ENCODE results near the gene SMTN.

The SMTN gene

GRCh38 chr22:31120642-31121041 is 39.5 kb downstream of the SMTN start:
- Histone ChIP-seq H3K27ac (ENCODE audit: insufficient read depth, low read length, poor library complexity, severe bottlenecking) (no peak overlapping the region), H3K36me3 (ENCODE audit: control insufficient read depth, insufficient read depth, low read length) (no peaks in the 10 kb centered on the region), H3K9me3 (ENCODE audit: control insufficient read depth, low read length) (no peaks in the 10 kb centered on the region), H3K4me1 (ENCODE audit: control insufficient read depth, insufficient read depth, low read length, poor library complexity, severe bottlenecking) (no peaks in the 10 kb centered on the region), H3K27me3 (replicated peaks; ENCODE audit: control insufficient read depth, insufficient read depth, low read length, poor library complexity, severe bottlenecking) (no peaks in the 10 kb centered on the region), H3K4me3 (ENCODE audit: insufficient read depth, low read depth, low read length, poor library complexity, severe bottlenecking) (no peak overlapping the region)
- no peak for DNase-seq

DNA sequence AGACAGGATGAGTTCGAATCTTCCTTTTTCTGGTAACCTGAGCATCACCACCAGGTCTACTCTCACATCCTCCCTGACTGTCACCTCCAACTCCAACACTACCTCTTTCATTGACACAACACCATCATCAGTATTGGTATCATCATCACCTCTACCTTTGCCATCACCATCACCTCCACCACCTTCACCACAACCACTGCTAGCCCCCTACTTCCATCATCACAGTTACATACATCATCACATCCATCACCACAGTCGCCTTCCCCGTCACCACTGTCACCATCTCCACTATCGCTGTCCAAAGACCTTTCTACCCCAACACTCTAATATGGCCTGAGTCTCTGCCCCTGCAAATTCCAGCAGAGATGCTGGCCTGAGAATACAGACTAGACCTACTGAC is 40.3 kb downstream of the SMTN start:
- no peaks in the 10 kb centered on the region for H3K27me3 ChIP-seq (replicated peaks; ENCODE audit: control insufficient read depth, insufficient read depth, low read length, poor library complexity, severe bottlenecking)
- H3K4me1 ChIP-seq (ENCODE audit: control insufficient read depth, insufficient read depth, low read length, poor library complexity, severe bottlenecking), result no peaks in the 10 kb centered on the region
- no peaks in the 10 kb centered on the region for H3K9me3 ChIP-seq (ENCODE audit: control insufficient read depth, low read length)
- no peak for DNase-seq
- no peak overlapping the region for H3K27ac ChIP-seq (ENCODE audit: insufficient read depth, low read length, poor library complexity, severe bottlenecking)
- H3K4me3 ChIP-seq (ENCODE audit: insufficient read depth, low read depth, low read length, poor library complexity, severe bottlenecking), result no peak overlapping the region
- no peaks in the 10 kb centered on the region for H3K36me3 ChIP-seq (ENCODE audit: control insufficient read depth, insufficient read depth, low read length)

DNA sequence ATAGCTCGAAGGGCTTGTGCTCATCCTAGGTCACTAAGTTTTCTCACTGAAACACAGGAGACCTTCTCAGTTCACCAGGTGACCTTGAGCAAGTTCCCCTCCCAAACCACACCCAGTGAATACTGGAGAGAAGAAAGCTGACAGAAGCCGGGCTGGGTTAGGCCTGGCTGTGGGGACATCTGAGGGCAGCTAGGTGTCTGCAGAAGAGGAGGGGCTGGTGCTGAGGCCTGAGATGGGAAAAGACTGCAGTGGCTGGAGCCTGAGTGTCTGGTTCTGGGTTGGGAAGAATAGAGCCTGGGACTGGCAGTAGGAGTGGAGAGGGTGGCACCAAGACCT is 41.0 kb downstream of the SMTN start:
- Histone ChIP-seq H3K27me3 (replicated peaks; ENCODE audit: control insufficient read depth, insufficient read depth, low read length, poor library complexity, severe bottlenecking) (no peaks in the 10 kb centered on the region), H3K4me3 (ENCODE audit: insufficient read depth, low read depth, low read length, poor library complexity, severe bottlenecking) (no peak overlapping the region), H3K9me3 (ENCODE audit: control insufficient read depth, low read length) (no peaks in the 10 kb centered on the region), H3K27ac (ENCODE audit: insufficient read depth, low read length, poor library complexity, severe bottlenecking) (no peak overlapping the region), H3K36me3 (ENCODE audit: control insufficient read depth, insufficient read depth, low read length) (no peaks in the 10 kb centered on the region), H3K4me1 (ENCODE audit: control insufficient read depth, insufficient read depth, low read length, poor library complexity, severe bottlenecking) (no peaks in the 10 kb centered on the region)
- no peak for DNase-seq

DNA sequence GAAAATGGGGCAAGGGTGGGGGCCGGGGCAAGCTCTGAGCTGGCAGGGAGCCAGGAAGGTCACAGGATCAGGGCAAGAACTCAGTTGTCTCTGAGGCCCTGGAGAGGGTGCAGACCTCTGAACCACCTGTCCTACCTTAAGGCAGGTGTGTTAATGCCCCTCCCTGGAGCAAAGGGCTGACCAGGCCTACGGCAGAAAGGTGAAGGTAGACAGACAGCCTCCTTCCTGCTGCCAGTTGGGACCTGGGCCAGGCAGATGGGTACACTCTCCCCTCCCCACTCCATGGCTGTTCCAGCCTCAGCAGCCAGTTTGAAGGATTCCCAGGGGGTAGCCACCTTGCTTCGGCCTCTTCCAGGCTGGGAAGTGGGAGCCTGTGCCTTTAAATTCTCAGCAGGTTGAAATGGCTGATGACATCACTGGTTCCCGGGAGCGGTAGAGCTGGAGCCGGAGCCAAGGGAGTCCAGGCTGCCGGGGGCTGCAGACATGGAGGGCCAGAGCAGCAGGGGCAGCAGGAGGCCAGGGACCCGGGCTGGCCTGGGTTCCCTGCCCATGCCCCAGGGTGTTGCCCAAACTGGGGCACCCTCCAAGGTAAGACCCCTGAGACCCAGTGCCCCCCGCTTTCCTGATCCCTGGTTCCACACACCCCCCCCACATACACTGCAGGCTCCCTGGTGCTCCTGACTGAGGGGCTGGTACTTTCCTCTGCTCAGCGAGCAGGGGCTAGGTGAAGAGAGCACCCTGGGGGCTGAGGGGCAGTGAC is 41.6 kb downstream of the SMTN start, which contains the start of gene INPP5J:
Gene INPP5J, plus strand, starts transcription at position 435 of the 760 bp plus-strand sequence. Its CDS starts 49 bp downstream, at position 484.
- Histone ChIP-seq H3K36me3 (ENCODE audit: control insufficient read depth, insufficient read depth, low read length) (no peaks in the 10 kb centered on the region), H3K27me3 (replicated peaks; ENCODE audit: control insufficient read depth, insufficient read depth, low read length, poor library complexity, severe bottlenecking) (no peaks in the 10 kb centered on the region), H3K4me3 (ENCODE audit: insufficient read depth, low read depth, low read length, poor library complexity, severe bottlenecking) (no peak within 1 kb of the TSS), H3K9me3 (ENCODE audit: control insufficient read depth, low read length) (no peaks in the 10 kb centered on the region), H3K4me1 (ENCODE audit: control insufficient read depth, insufficient read depth, low read length, poor library complexity, severe bottlenecking) (no peaks in the 10 kb centered on the region), H3K27ac (ENCODE audit: insufficient read depth, low read length, poor library complexity, severe bottlenecking) (no peak within 1 kb of the TSS)
- no peak for DNase-seq

DNA sequence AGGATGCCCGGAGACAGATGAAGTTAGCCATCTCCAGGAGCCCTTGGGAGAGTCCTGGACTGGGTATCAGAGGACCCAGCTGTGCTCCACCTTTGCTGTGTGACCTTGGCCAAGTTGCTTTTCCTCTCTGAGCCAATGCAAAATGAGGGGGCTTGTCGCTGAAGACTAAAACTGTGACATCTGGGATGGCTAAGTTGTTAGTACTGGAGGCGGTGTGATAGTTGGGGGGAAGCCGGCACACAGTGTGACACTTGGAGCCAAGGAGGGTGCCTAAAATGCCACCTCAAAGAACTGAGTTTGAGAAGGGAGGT is 42.1 kb downstream of the SMTN start:
- no peaks in the 10 kb centered on the region for H3K27me3 ChIP-seq (replicated peaks; ENCODE audit: control insufficient read depth, insufficient read depth, low read length, poor library complexity, severe bottlenecking)
- no peak overlapping the region for H3K4me3 ChIP-seq (ENCODE audit: insufficient read depth, low read depth, low read length, poor library complexity, severe bottlenecking)
- H3K4me1 ChIP-seq (ENCODE audit: control insufficient read depth, insufficient read depth, low read length, poor library complexity, severe bottlenecking), result no peaks in the 10 kb centered on the region
- H3K36me3 ChIP-seq (ENCODE audit: control insufficient read depth, insufficient read depth, low read length), result no peaks in the 10 kb centered on the region
- no peaks in the 10 kb centered on the region for H3K9me3 ChIP-seq (ENCODE audit: control insufficient read depth, low read length)
- DNase-seq, result no peak
- H3K27ac ChIP-seq (ENCODE audit: insufficient read depth, low read length, poor library complexity, severe bottlenecking), result no peak overlapping the region

DNA sequence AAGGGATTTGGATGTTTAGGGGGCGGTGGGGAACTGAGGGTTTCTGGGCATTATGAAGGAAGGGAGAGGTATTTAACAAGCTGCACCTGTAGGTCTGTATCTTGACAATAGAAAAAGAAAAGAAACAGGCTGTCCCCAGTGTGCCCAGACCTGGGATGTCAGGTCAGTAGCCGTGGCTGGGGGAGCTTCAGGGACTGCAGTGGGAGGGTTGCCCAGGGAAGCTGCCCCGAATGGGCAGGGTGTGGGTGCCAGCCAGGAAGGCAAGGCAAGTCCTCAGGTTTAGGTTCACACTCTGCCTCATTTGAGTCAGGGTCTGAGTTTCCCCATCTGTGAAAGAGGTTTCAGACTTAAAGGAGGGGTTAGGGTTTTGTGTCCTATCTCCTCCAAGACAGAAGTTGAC is 43.2 kb downstream of the SMTN start:
- H3K4me3 ChIP-seq (ENCODE audit: insufficient read depth, low read depth, low read length, poor library complexity, severe bottlenecking), result no peak overlapping the region
- no peaks in the 10 kb centered on the region for H3K9me3 ChIP-seq (ENCODE audit: control insufficient read depth, low read length)
- H3K4me1 ChIP-seq (ENCODE audit: control insufficient read depth, insufficient read depth, low read length, poor library complexity, severe bottlenecking), result no peaks in the 10 kb centered on the region
- H3K36me3 ChIP-seq (ENCODE audit: control insufficient read depth, insufficient read depth, low read length), result no peaks in the 10 kb centered on the region
- H3K27ac ChIP-seq (ENCODE audit: insufficient read depth, low read length, poor library complexity, severe bottlenecking), result no peak overlapping the region
- DNase-seq, result no peak
- H3K27me3 ChIP-seq (replicated peaks; ENCODE audit: control insufficient read depth, insufficient read depth, low read length, poor library complexity, severe bottlenecking), result no peaks in the 10 kb centered on the region

DNA sequence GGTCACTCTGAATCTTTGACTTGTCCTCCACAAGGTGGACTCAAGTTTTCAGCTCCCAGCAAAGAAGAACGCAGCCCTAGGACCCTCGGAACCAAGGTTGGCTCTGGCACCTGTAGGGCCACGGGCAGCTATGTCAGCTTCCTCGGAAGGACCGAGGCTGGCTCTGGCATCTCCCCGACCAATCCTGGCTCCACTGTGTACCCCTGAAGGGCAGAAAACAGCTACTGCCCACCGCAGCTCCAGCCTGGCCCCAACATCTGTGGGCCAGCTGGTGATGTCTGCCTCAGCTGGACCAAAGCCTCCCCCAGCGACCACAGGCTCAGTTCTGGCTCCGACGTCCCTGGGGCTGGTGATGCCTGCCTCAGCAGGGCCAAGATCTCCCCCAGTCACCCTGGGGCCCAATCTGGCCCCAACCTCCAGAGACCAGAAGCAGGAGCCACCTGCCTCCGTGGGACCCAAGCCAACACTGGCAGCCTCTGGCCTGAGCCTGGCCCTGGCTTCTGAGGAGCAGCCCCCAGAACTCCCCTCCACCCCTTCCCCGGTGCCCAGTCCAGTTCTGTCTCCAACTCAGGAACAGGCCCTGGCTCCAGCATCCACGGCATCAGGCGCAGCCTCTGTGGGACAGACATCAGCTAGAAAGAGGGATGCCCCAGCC is 43.8 kb downstream of the SMTN start:
- H3K9me3 ChIP-seq (ENCODE audit: control insufficient read depth, low read length), result no peaks in the 10 kb centered on the region
- H3K4me1 ChIP-seq (ENCODE audit: control insufficient read depth, insufficient read depth, low read length, poor library complexity, severe bottlenecking), result no peaks in the 10 kb centered on the region
- no peaks in the 10 kb centered on the region for H3K27me3 ChIP-seq (replicated peaks; ENCODE audit: control insufficient read depth, insufficient read depth, low read length, poor library complexity, severe bottlenecking)
- no peak overlapping the region for H3K4me3 ChIP-seq (ENCODE audit: insufficient read depth, low read depth, low read length, poor library complexity, severe bottlenecking)
- no peak overlapping the region for H3K27ac ChIP-seq (ENCODE audit: insufficient read depth, low read length, poor library complexity, severe bottlenecking)
- no peak for DNase-seq
- H3K36me3 ChIP-seq (ENCODE audit: control insufficient read depth, insufficient read depth, low read length), result no peaks in the 10 kb centered on the region

GRCh38 chr22:31125521-31126117 is 44.5 kb downstream of the SMTN start:
- H3K4me1 ChIP-seq (ENCODE audit: control insufficient read depth, insufficient read depth, low read length, poor library complexity, severe bottlenecking), result no peaks in the 10 kb centered on the region
- no peak for DNase-seq
- H3K9me3 ChIP-seq (ENCODE audit: control insufficient read depth, low read length), result no peaks in the 10 kb centered on the region
- no peak overlapping the region for H3K27ac ChIP-seq (ENCODE audit: insufficient read depth, low read length, poor library complexity, severe bottlenecking)
- no peaks in the 10 kb centered on the region for H3K27me3 ChIP-seq (replicated peaks; ENCODE audit: control insufficient read depth, insufficient read depth, low read length, poor library complexity, severe bottlenecking)
- H3K4me3 ChIP-seq (ENCODE audit: insufficient read depth, low read depth, low read length, poor library complexity, severe bottlenecking), result no peak overlapping the region
- H3K36me3 ChIP-seq (ENCODE audit: control insufficient read depth, insufficient read depth, low read length), result no peaks in the 10 kb centered on the region

DNA sequence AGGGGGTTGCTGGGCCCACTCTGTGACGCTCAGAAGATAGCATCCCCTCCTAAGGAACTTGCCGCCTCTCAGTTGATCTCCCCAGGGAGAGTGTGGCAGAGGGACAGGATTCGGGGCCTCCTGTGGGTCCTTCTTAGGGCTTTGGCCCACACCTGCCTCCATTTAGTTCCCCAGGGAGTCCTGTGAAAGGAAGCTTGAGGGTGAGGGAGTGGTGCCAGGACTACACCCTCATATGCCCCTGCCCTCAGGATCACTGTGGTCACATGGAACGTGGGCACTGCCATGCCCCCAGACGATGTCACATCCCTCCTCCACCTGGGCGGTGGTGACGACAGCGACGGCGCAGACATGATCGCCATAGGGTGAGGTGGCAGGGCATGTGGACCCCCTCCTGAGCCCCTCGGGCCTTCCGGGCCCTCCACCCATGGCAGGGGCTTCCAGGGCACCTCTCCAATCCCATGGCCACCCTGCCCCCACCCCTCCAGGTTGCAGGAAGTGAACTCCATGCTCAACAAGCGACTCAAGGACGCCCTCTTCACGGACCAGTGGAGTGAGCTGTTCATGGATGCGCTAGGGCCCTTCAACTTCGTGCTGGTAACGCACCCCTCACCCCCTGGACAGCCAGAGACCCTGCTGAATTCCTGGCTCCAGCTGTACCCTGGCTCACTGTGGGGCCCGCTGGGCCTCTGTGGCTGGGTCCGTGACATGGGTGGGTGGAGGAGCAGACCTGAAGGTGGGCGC is 45.2 kb downstream of the SMTN start:
- DNase-seq, result no peak
- H3K36me3 ChIP-seq (ENCODE audit: control insufficient read depth, insufficient read depth, low read length), result no peaks in the 10 kb centered on the region

DNA sequence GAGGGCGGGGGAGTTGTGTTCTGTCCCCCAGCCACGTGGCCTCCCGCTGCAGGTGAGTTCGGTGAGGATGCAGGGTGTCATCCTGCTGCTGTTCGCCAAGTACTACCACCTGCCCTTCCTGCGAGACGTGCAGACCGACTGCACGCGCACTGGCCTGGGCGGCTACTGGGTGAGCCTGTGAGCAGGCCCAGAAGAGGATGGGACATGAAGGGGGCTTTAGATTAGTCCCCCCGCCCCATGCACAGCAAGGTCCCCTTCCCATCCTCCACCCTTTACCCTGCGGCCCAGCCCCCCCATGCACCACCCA is 45.7 kb downstream of the SMTN start:
- Histone ChIP-seq H3K27me3 (replicated peaks; ENCODE audit: control insufficient read depth, insufficient read depth, low read length, poor library complexity, severe bottlenecking) (no peaks in the 10 kb centered on the region), H3K27ac (ENCODE audit: insufficient read depth, low read length, poor library complexity, severe bottlenecking) (no peak overlapping the region), H3K36me3 (ENCODE audit: control insufficient read depth, insufficient read depth, low read length) (no peaks in the 10 kb centered on the region), H3K9me3 (ENCODE audit: control insufficient read depth, low read length) (no peaks in the 10 kb centered on the region), H3K4me1 (ENCODE audit: control insufficient read depth, insufficient read depth, low read length, poor library complexity, severe bottlenecking) (no peaks in the 10 kb centered on the region), H3K4me3 (ENCODE audit: insufficient read depth, low read depth, low read length, poor library complexity, severe bottlenecking) (no peak overlapping the region)
- no peak for DNase-seq

More for the DNA sequence above, 45.2 kb downstream of the SMTN start:
- Histone ChIP-seq H3K4me1 (ENCODE audit: control insufficient read depth, insufficient read depth, low read length, poor library complexity, severe bottlenecking) (no peaks in the 10 kb centered on the region), H3K4me3 (ENCODE audit: insufficient read depth, low read depth, low read length, poor library complexity, severe bottlenecking) (no peak overlapping the region), H3K9me3 (ENCODE audit: control insufficient read depth, low read length) (no peaks in the 10 kb centered on the region), H3K27ac (ENCODE audit: insufficient read depth, low read length, poor library complexity, severe bottlenecking) (no peak overlapping the region), H3K27me3 (replicated peaks; ENCODE audit: control insufficient read depth, insufficient read depth, low read length, poor library complexity, severe bottlenecking) (no peaks in the 10 kb centered on the region)

Data from effector memory CD4-positive, alpha-beta T cell (primary cell).